ENCODE results near the gene ME2. TPM values are rescaled to one million over a fixed set of nuclear protein-coding genes. Genes with fewer than 3 reads are reported as not detected.

ME2 gene
- total and polyA plus RNA-seq, 2 of the 8 experiments (the other 6 are each of a cell fraction or from before 2014, with no cell fraction given), result 54.7 to 66.9 TPM

DNA sequence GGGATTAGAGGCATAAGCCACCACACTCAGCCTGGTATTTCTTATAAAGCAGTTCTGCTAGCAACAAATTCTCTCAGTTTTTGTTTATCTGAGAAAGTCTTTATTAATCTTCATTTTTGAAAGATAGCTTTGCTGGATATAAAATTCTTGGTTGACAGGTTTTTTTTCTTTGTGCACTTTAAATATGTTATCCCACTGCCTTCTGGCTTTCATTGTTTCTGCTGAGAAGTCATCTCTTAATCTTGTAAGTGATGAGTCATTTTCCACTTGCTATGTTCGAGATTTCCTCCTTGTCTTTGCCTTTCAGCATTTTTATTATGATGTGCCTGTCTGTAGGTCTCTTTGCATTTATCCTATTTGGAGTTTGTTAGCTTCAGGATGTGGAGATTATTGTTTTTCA, 83.1 kb downstream of the ME2 start:
- no peak overlapping the region for H2AK5ac ChIP-seq (ENCODE audit: low read depth, low read length)

More for the DNA sequence above, 83.1 kb downstream of the ME2 start:
- Histone ChIP-seq H3K4me1 (replicated peaks in 1 of 4; ENCODE audit: control insufficient read depth in 3 of 4, insufficient read depth in 4 of 4, low read length in 3 of 4) (no peaks in the 10 kb centered on the region), H4K8ac (ENCODE audit: extremely low read depth, insufficient read depth, low read length) (no peak overlapping the region), H4K5ac (ENCODE audit: insufficient read length, low read depth, low read length) (no peak overlapping the region), H4K91ac (replicated peaks; ENCODE audit: insufficient read length, low read length) (no peak overlapping the region), H3K4me3 (ENCODE audit: extremely low read depth in 1 of 4, insufficient read depth in 2 of 4, low read depth in 3 of 4, low read length in 4 of 4) (no peak overlapping the region), H3K79me1 (ENCODE audit: low read depth, low read length) (no peaks in the 10 kb centered on the region), H3K18ac (ENCODE audit: extremely low read depth, low read length) (no peak overlapping the region), H2AFZ (ENCODE audit: low read length) (no peak overlapping the region), H3K9me3 (ENCODE audit: insufficient read depth in 2 of 2, low read depth in 1 of 2, low read length in 1 of 2) (peaks cover 12 to 23% of the 10 kb centered on the region in 2 experiments), H3K79me2 (ENCODE audit: control insufficient read depth in 1 of 2, insufficient read depth in 2 of 2, low read length in 2 of 2) (no peaks in the 10 kb centered on the region), H3K27ac (ENCODE audit: low read depth, low read length) (no peak overlapping the region), H3K23me2 (ENCODE audit: low read depth, low read length) (no peaks in the 10 kb centered on the region), H2BK15ac (ENCODE audit: low read length) (no peak overlapping the region), H3K27me3 (replicated peaks in 1 of 4; ENCODE audit: control insufficient read depth in 3 of 4, extremely low read depth in 1 of 4, insufficient read depth in 3 of 4, low read length in 3 of 4) (no peaks in the 10 kb centered on the region), H3K9ac (replicated peaks in 1 of 4; ENCODE audit: extremely low read depth in 1 of 4, low read depth in 3 of 4, low read length in 3 of 4) (no peak overlapping the region), H2BK12ac (ENCODE audit: low read depth, low read length) (no peak overlapping the region), H2BK20ac (ENCODE audit: low read length) (no peak overlapping the region), H2BK5ac (ENCODE audit: low read depth, low read length) (no peak overlapping the region), H3K4ac (replicated peaks; ENCODE audit: insufficient read length, low read depth, low read length) (no peak overlapping the region), H3K23ac (ENCODE audit: insufficient read length) (no peak overlapping the region), H3K56ac (replicated peaks; ENCODE audit: insufficient read length, low read depth, low read length) (no peak overlapping the region), H3K36me3 (ENCODE audit: control insufficient read depth in 2 of 4, insufficient read depth in 4 of 4, low read length in 3 of 4) (no peaks in the 10 kb centered on the region), H2BK120ac (replicated peaks; ENCODE audit: low read depth, low read length) (no peak overlapping the region), H4K20me1 (replicated peaks in 1 of 2; ENCODE audit: control insufficient read depth in 1 of 2, insufficient read depth in 2 of 2, low read length in 2 of 2) (no peaks in the 10 kb centered on the region), H3K4me2 (ENCODE audit: insufficient read depth in 1 of 2, low read depth in 2 of 2, low read length in 2 of 2) (no peak overlapping the region), H3K14ac (ENCODE audit: insufficient read length) (no peak overlapping the region)
- DNase-seq (ENCODE audit: low read depth in 1 of 2, low spot score in 2 of 2), result no peak
- FAIRE-seq, result no peak
- WGBS, 2 experiments (ENCODE audit: extremely low coverage in 1 of 2, insufficient coverage in 1 of 2, insufficient read length in 1 of 2, insufficient replicate concordance in 2 of 2, low coverage in 1 of 2, low lambda C conversion rate in 2 of 2, missing lambda C conversion rate in 1 of 2), result 96% methylated on average over 1 of the region's 1 CpG; no CpG with 5 or more reads in 1 of the 2 experiments
- TF ChIP-seq JUND (IDR thresholded peaks at IDR 0.05; ENCODE audit: low read length) (peak; percentile 63), SAP30 (IDR thresholded peaks at IDR 0.05; ENCODE audit: insufficient read depth, insufficient replicate concordance, low read length) (no peak), MAFK (IDR thresholded peaks at IDR 0.05; ENCODE audit: low read depth, low read length) (0 out of 2 replicates have a peak, but pooled peaks have one; percentile 17)
- ChIA-PET POLR2A (ENCODE audit: partially characterized antibody) (no interaction called here), CTCF (ENCODE audit: partially characterized antibody) (interaction anchor here (1.3 kb wide), 1 partner anchor 89 kb away, joined by 4 read pairs; no protein-coding TSS in a partner anchor)

All from H1 (cell line).